Calu3 (cell line): ENCODE measurements around the gene GUCY1A2. TPM values are rescaled to one million over a fixed set of nuclear protein-coding genes. Genes with fewer than 3 reads are reported as not detected.

Experiments used
- BruUV-seq: library from RNA; stranded (reverse); fragments of 400-500 nt; replicated peaks from 2 replicates; lab custom pipeline; 2021; lab: Mats Ljungman, UMichigan
- CTCF ChIA-PET: fragments of 300-600 bp; sonication (Branson Sonifier 250); formaldehyde crosslinking; loops from one replicate; lab custom pipeline; 2022; ENCODE audit warnings: antibody characterized with exemption; lab: Charles Lee
- DNase-seq: peaks from one replicate; pipeline ENCODE4 v3.0.0; 2022
- H3K27ac Mint-ChIP-seq: one replicate; pipeline ENCODE4 v1.8.0; 2022; ENCODE audit warnings: mixed read lengths; ENCODE audit not compliant: unreplicated experiment
- H3K27me3 Mint-ChIP-seq: one replicate; pipeline ENCODE4 v1.8.0; 2022; ENCODE audit warnings: mixed read lengths; ENCODE audit not compliant: unreplicated experiment
- H3K36me3 Mint-ChIP-seq: one replicate; pipeline ENCODE4 v1.8.0; 2022; ENCODE audit warnings: mild to moderate bottlenecking, moderate library complexity, mixed read lengths; ENCODE audit not compliant: insufficient read depth, unreplicated experiment
- H3K4me1 Mint-ChIP-seq: one replicate; pipeline ENCODE4 v1.8.0; 2022; ENCODE audit warnings: mild to moderate bottlenecking, low read depth, mixed read lengths; ENCODE audit not compliant: unreplicated experiment
- H3K4me3 Mint-ChIP-seq: one replicate; pipeline ENCODE4 v1.8.0; 2022; ENCODE audit warnings: mild to moderate bottlenecking, low read depth, moderate library complexity, mixed read lengths; ENCODE audit not compliant: unreplicated experiment
- H3K9me3 Mint-ChIP-seq: one replicate; pipeline ENCODE4 v1.8.0; 2022; ENCODE audit warnings: low read depth, mixed read lengths; ENCODE audit not compliant: unreplicated experiment
- CTCF ChIP-seq: fragments of 200-600 bp; IDR thresholded peaks from one replicate; pipeline ENCODE4 v1.8.0; 2022; ENCODE audit warnings: antibody characterized with exemption; ENCODE audit not compliant: unreplicated experiment
- intact Hi-C: fragments of 100-400 bp; cut with micrococcal nuclease; formaldehyde crosslinking; loops from one replicate; pipeline ENCODE4 v1.10.0; 2022; ENCODE audit not compliant: unreplicated experiment
- total RNA-seq: library from RNA; stranded (reverse); gene quantifications from 2 replicates; pipeline ENCODE4 v1.2.3, GENCODE V29; 2022

Gene GUCY1A2
- total RNA-seq, 1 experiment from 2014 or later = not detected

- BruUV-seq = no TSS peak
- Mint-ChIP-seq H3K36me3 (no peaks in the 10 kb centered on the region), H3K27ac (no peak overlapping the region), H3K4me3 (no peak overlapping the region), H3K9me3 (peaks cover 7% of the 10 kb centered on the region), H3K4me1 (no peaks in the 10 kb centered on the region), H3K27me3 (no peaks in the 10 kb centered on the region)
- CTCF ChIA-PET = no interaction called here
- intact Hi-C loops = no loop called here
- no peak for TF ChIP-seq CTCF
- DNase-seq = no peak
These were observed 165.5 kb downstream of the GUCY1A2 start for GRCh38 chr11:106852779-106853178.

- no peak for DNase-seq
- Mint-ChIP-seq H3K27ac (no peak overlapping the region), H3K36me3 (no peaks in the 10 kb centered on the region), H3K4me3 (no peak overlapping the region), H3K27me3 (no peaks in the 10 kb centered on the region), H3K9me3 (no peaks in the 10 kb centered on the region), H3K4me1 (no peaks in the 10 kb centered on the region)
- intact Hi-C loops = no loop called here
- CTCF ChIA-PET = no interaction called here
- no TSS peak for BruUV-seq
- TF ChIP-seq CTCF = no peak
These were observed 169.8 kb downstream of the GUCY1A2 start for GRCh38 chr11:106848526-106848925.

- intact Hi-C loops = no loop called here
- H3K27me3 Mint-ChIP-seq = no peaks in the 10 kb centered on the region
- TF ChIP-seq CTCF = no peak
- no peak overlapping the region for H3K4me3 Mint-ChIP-seq
- no peaks in the 10 kb centered on the region for H3K36me3 Mint-ChIP-seq
- no TSS peak for BruUV-seq
- DNase-seq = no peak
- H3K4me1 Mint-ChIP-seq = peaks cover 7% of the 10 kb centered on the region
- H3K27ac Mint-ChIP-seq = no peak overlapping the region
- H3K9me3 Mint-ChIP-seq = peaks cover 4% of the 10 kb centered on the region
- CTCF ChIA-PET = no interaction called here
These were observed 176.1 kb downstream of the GUCY1A2 start for GRCh38 chr11:106842134-106842533.

GRCh38 chr11:106840947-106841346, 177.3 kb downstream of the GUCY1A2 start:
- no peaks in the 10 kb centered on the region for H3K36me3 Mint-ChIP-seq
- CTCF ChIA-PET = no interaction called here
- no peak for TF ChIP-seq CTCF
- no peak overlapping the region for H3K27ac Mint-ChIP-seq
- no peaks in the 10 kb centered on the region for H3K27me3 Mint-ChIP-seq
- no peak for DNase-seq
- no TSS peak for BruUV-seq
- intact Hi-C loops = no loop called here
- H3K4me3 Mint-ChIP-seq = no peak overlapping the region
- peaks cover 4% of the 10 kb centered on the region for H3K9me3 Mint-ChIP-seq
- H3K4me1 Mint-ChIP-seq = peaks cover 7% of the 10 kb centered on the region

- Mint-ChIP-seq H3K27me3 (no peaks in the 10 kb centered on the region), H3K4me1 (peaks cover 7% of the 10 kb centered on the region), H3K4me3 (no peak overlapping the region), H3K36me3 (no peaks in the 10 kb centered on the region), H3K27ac (no peak overlapping the region), H3K9me3 (peaks cover 6% of the 10 kb centered on the region)
- DNase-seq = no peak
- no TSS peak for BruUV-seq
- intact Hi-C loops = no loop called here
- CTCF ChIA-PET = no interaction called here
- no peak for TF ChIP-seq CTCF
These were observed 178.1 kb downstream of the GUCY1A2 start for GRCh38 chr11:106840146-106840545.
